ENCODE results near the gene COL28A1.

The COL28A1 gene

DNA sequence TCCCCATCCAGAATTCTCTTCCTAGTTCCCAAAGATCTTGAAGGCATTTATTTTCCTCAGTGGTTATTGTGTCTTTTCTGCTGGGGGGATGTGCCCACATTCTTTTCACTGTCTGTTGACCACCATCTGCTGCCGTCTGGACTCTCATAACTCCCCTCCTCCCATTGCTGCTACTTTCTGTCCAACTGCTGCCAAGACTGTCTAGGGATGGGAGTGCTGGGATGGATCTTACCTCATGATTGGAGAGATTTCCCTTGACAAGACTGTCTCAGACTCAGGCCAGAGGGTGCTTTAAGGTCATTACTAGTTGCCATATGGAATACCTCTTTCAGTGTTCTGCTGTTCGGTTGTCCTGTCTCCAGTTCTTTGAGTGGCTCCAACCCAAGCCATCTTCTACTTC, 211.8 kb downstream of the COL28A1 start:
- DNase-seq = no peak

DNA sequence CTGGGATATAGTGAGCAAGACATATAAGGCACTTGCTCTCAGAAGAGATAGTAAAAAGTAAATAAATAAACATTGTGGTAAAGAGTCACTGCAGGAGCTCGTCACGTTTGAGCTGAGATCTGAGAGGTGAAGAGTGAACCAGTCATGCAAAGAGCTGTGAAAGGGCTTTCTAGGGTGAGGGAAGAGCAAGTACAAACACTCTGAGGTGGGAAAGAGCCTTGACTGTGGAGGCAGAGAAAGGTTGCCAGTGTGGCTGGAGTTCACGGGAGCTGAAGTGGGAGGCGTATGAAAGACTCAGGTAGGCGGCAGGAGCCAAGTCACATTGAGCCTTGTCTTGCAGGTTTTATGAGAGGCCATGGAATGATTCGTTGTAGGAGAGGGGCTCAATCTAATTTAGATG, 212.3 kb downstream of the COL28A1 start:
- no peak for DNase-seq

DNA sequence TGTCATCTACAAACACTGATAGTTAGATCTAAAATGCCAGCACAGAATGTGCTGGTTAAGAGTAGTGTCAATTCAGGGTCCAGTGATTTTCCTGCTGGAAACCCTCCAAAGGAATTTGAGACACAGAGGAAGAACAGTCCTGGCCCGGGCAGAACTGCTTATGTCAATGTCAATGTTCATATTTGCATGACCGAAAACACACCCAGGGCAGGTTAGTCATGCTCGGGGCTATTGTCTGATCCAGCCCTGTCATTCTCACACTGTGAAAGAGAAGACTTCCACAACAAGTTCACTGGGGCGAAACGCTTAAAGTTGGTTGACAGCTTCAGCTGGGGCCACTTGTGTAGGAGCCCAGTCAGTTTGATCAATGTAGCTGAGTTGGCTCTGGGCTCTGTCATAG, 214.0 kb downstream of the COL28A1 start:
- DNase-seq = peak; percentile 28

GRCh38 chr7:7318601-7319000, 217.1 kb downstream of the COL28A1 start:
- DNase-seq = no peak

DNA sequence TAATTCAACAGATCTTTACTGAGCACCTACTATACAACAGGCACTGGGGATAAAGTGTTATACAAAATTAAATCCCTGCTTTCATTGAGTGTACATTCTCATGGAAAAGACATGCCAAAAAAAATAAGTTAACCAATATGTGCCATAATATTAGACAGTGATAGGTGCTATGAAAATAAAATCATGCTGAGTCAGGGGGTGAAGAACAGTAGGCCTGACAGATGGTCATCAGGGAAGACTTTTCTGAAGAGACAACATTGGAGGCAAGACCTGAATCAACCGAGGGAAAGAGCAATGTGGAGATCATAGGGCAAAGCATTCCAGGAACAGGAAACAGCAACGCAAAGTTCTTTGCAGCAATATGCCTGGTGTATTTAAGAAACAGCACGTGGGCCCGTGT, 217.8 kb downstream of the COL28A1 start:
- no peak for DNase-seq

GRCh38 chr7:7315851-7316250, 219.8 kb downstream of the COL28A1 start:
- DNase-seq = no peak

DNA sequence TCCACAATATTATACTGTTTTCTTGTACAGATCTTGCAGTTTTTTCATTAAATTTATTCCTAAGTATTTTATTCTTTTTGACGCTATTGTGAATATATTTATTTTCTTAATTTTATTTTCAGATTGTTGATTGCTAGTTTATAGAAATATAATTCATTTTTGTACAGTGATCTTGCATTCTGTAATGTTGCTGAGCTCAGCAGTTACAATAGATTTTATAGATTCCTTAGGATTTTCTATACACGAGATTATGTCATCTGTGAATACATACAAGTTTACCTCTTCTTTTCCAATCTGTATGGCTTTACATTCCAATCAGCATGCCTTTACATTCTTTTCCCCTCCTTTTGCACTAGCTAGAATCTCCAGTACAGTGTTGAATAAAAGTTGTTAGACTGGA, 223.3 kb downstream of the COL28A1 start:
- DNase-seq = no peak

DNA sequence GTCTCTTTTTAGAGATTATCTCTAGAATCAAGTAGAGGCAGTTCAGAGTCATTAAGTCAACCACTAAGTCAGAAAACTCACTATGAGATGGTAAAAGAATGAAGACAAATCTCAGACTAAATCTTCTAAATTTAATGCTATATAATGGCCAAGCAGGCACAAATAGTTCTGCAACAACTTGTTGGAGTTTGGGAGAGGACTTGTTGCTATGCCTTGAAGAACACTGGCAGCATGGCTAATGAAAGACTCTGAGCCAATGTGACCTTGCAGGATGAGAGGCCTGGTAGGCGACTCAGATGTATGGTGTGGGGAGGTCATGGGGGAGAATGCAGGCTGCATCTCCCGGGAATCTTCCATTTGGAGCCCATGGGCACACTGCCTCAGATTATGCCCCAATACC, 224.7 kb downstream of the COL28A1 start:
- no peak for DNase-seq

- DNase-seq = no peak
Observed at GRCh38 chr7:7309203-7309602, 226.5 kb downstream of the COL28A1 start.
